ENCODE results near the gene PPP1R16B.
"Not testable (repeated sequence)": the region's sequence is repeated elsewhere in the genome, so short reads cannot be mapped to it uniquely, and the experiment has no call there.

The PPP1R16B gene

DNA sequence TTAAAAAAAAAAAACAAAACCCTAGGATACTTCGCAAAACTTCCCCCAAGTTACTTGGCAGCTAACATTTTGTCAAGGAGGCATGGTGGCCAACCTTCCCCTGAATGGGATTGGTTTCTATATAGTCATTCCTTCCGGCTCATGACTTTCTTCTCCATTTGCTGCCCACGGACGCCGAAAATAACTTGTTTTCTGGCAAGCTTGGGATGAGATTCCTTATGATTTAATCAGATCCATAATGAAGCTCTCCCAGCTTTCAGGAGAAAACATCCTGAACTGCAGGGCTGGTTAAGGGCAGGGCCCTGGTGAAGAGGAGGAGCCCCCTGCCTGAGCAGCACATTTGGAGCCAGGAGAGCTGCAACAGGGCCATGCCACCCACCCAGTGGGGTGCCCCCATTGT, 49.9 kb downstream of the PPP1R16B start:
- DNase-seq: no peak

DNA sequence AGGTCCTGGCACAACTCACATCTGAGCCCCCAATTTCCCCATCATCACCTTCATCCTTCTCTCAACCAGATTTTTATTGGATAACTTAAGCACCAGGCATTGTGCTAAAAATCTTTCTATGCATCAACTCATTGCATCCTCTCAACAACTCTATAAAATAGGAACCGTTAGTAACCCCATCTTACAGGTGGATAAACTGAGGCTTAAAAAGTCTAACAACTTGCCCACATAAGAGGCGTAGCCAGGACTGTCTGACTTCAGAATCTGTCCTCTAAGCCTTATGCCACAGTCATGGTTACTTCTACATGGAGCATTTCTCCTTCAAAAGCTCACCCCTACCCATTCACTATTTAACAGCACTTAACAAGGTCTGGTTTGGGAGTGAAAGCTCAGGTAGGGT, 51.1 kb downstream of the PPP1R16B start:
- no peak for DNase-seq

DNA sequence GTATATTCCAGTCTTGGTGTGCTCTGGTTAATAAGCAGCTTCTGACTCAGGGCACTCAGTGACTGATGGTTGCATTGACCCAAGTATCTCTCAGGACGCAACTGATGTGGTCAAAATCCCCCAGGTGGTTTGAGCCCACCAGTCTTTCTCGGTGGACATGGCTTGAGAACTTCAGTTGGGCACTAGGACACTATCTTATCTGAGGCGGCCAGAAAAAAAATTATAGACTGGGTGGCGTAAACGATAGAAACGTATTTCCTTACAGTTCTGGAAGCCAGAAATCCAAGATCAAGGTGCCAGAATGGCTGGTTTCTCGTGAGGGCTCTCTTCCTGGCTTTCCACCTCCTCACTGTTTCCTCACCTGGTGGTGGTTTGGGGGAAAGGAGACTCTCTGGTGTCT, 52.2 kb downstream of the PPP1R16B start:
- DNase-seq: no peak

DNA sequence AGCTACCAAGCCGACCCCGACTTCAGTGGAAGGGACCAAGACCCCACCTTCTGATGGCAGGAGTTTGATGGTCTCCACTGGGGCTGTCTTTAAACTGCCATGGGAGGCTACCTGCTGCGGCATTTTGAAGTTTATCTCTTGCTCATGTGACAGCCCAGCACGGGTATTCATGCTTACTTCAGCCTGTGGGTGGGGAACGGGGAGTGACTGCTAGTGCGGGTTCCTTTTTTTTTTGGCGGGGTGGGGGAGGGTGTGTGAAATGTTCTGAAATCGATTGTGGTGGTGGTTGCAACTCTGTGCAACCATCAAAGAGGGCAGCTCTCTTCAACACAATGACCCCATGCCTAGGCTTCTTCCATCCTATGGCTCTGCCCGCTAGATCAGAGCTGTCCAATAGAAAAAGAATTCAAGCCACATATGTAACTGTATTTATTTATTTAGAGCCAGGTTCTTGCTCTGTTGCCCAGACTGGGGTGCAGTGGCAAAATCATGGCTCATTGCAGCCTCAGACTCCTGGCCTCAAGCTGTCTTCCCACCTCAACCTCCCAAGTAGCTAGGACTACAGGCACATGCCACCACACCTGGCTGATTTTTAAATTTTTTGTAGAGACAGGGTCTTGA, 53.7 kb downstream of the PPP1R16B start:
- DNase-seq: no peak

DNA sequence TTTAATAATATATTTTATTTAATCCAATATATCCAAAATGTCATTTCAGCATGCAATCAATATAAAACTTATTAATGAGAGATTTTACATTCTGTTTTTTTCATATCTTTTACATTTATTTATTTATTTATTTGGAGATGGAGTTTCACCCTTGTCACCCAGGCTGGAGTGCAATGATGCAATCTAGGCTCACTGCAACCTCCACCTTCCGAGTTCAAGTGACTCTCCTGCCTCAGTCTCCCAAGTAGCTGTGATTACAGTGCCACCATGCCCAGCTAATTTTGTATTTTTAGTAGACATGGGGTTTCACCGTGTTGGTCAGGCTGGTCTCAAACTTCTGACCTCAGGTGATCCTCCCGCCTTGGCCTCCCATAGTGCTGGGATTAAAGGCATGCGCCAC, 54.4 kb downstream of the PPP1R16B start:
- DNase-seq: not testable (repeated sequence)

DNA sequence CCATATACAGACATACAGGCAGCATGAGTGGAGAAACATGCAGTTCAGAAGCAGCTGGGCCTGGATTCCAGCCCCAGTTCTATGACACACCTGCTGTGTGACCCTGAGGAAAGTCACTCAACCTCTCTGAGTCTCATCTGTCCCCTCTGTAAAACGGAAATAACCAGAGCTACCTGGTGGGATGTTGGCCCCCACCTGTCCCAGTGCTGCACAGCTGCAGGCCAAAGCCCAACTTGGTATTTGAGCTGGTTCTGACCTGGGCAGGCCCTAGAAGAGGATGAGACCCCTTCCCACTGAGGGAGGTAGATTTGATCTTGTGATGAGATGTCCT, 55.5 kb downstream of the PPP1R16B start:
- DNase-seq: no peak

DNA sequence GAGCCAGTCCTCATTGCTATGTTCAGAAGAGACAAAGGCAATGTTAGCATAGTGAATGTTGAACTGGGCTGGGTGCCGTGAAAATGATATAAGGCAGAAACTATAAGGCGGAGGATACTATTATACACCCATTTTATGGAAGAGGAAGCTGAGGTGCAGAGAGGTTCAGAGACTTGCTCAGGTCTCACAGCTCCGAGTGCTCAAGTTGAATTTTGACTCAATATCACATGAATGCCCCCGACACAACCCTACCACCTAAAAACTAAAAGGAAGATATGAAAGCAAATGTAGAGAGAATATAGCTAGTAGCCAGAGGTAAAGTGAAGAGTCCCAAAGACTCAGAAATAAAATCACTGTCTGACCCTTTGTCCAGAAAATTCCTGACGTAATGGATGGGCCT, 56.7 kb downstream of the PPP1R16B start:
- DNase-seq: no peak

DNA sequence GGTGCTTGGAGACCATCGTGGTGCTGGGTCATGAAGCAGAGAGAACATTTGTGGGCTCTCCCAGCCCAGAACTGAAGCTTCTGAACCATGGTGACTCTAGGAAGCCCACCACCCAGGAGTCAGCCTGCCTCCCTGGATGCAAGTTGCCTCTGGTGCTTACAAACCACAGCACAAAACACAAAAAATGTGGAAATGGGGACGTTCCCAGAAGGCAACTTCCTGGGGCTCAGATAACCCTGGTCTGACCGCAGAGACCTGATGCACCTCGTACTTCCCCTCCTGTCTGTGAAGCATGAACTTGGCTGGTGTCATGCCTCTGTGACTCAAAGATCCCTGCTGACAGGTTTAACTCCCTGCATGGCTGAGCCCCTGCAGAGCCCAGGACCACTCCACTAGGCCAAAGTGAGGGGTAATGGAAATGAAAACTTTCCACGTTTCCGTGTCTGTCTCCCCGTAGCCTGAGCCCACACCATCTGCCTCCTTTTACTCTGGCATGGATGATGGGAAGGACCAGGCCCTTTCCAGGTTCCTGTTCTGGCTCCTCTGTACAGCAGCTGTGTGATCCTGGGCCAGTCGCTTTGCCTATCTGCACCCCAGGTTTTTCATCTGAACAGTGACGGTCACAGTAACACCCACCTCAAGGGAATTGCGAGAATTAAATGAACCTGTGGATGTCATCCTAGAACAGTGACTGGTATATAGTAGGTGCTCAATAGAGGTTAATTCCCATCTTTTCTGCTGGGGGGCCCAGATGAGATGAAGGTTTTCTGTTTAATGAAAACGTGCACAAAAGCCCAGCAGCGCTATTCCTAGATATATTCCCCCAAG, 57.7 kb downstream of the PPP1R16B start:
- DNase-seq: no peak

DNA sequence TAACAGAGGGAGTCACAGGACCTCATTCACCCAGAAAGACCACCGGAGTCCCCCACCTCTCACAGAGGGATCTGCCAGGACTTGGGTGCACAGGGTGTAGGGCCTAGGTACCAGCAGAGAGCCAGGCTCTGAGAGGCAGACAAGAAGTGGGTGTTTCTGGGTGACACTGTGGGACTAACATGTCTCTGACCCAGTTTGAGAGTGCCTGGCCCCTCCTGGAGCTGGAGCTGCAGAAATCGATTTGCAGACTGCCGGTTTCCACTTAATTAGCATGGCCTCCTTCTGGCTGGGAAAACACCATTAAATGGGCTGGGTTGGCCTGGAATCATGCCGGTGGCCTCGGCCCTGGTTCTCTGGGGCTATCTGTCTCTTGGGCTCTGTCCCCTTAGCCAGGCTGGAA, 59.2 kb downstream of the PPP1R16B start:
- no peak for DNase-seq

DNA sequence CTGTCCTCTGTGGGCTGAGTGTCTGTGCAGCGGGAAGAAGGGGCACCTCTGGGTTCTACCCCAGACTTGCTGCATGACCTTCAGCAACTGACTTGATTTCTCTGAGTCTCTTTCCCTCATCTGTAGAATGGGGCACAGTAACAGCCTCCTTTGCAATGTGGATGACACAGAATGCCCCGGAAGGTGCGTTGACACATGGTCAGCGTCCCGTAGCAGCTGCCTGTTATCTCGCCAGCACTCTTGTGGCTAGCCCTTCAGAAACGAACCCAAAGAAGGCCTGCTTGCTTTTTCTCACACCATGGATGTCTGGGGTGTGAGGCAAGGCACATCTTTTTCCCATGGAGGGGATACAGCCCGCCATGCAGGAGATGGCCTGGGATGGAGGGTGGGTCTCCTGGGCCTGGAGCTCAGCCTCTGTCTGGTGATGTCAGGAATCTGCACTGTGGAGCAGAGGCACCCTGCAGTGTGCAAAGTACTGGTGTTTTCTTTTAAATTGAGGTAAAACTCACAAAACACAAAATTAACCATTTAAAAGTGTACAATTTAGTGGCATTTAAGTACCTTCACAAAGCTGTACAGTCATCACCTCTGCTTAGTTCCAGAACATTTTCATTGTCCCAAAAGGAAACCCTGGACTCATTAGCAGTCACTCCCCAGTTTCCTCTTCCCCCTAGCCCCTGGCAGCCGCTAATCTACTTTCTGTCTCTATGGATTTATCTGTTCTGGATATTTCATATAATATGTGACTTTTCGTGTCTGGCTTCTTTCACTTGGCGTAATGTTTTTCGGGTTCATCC, 61.0 kb downstream of the PPP1R16B start:
- no peak for DNase-seq

DNA sequence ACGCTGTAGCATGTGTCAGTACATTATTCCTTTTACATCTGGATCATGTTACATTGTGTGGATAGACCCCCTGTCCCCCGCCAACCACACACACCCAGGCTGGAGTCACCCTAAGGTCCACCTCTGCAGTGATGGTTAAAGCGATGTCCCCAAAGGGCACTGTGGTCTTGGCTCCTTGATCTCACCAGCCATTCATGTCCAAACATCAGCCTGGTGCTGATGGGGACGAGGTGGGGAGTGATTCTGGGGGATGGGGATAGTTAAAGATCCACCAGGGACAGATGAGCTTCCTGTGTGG, 61.5 kb downstream of the PPP1R16B start:
- no peak for DNase-seq

DNA sequence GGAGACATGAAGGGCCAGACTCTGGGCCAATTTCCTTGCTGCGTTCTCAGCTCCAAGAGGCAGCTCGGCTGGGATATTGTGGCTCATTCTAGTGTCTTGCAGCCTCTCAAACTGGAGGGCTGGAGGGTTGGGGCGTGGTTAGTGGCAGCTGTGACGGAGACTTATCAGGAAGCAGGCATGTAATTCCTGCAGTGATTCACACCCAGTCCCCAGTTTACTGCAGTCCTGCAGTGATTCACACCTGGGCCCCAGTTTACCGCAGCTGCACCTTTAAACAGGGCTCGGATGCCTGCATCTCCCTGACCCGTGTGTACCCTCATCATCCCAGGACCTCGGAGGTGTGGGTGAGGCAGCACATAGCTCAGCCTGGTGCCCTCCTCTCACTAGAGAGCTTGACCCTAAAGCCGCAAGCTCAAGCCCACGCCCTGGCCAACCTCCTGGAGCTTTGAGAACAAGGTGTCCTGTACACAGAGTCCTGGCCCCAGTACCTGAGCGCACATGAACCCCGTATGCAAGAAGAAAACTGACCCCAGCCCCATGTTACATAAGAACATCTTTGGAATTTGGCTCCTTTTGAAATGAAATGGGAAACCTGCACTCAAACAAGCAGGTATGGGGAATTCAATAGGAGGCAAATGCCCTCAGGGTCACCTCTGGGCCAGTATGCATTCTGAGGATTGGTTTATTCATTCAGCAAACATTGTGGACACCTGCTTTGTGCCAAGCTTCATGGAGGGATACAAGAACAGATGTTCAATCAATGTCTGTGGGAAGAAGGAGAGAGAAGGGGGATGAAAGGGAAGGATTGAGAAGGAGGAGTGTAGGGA, 65.4 kb downstream of the PPP1R16B start:
- DNase-seq: no peak

DNA sequence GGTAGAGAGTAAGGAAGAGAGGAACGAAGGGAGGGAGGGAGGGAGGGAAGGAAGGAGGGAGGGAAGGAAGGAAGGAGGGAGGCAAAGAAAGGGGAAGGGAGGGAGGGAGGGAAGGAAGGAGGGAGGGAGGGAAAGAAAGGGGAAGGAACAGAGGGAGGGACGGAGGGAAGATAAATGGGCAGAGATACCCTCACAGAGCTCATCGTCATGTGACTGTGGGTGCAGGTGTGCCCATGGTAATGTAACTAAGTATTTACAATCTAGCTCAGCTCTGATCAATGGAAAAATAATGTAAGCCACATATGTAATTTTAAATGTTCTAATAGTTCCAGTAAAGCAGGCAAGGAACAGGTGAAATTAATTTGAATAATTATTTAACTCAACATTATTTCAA, 66.1 kb downstream of the PPP1R16B start:
- DNase-seq: no peak

DNA sequence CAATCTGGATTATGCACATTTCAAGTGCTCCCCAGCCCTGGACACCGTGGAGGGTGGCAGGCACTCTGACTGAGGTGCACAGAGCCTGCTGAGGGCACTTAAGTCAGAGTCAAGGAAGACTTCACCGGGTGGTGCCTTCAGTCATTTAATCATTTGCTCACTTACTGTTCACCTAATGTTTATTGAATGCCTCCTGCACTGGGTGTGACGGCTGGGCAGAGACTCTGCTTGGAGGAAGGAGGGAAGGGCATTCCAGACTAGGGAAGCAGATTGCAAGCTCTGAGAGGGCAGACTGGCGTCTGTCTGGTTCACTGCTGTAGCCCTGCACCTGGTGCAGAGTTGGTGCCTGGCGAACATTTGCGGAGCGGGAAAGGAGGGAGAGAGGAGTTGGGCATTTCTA, 66.5 kb downstream of the PPP1R16B start:
- no peak for DNase-seq

DNA sequence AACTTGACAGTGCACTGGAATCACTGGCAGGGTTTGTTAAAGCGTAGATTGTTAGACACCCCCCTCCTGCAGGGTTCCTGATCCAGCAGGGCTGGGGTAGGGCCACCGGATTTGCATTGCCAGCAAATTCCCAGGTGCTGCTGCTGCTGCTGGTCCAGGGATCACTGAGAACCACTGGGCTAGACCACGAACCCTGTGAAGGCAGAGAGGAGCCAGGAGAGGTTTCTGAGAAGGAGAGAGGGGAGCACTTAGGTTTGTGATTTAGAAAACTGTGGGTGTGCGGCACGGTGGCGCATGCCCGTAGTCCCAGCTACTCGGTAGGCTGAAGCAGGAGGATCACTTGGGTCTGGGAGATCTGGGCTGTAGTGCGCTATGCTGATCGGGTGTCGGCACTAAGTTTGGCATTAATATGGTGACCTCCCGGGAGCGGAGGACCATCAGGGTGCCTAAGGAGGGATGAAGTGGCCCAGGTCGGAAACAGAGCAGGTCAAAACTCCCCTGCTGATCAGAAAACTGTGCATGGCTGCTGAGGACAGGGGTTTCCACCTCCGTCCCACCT, 67.1 kb downstream of the PPP1R16B start:
- DNase-seq: no peak

DNA sequence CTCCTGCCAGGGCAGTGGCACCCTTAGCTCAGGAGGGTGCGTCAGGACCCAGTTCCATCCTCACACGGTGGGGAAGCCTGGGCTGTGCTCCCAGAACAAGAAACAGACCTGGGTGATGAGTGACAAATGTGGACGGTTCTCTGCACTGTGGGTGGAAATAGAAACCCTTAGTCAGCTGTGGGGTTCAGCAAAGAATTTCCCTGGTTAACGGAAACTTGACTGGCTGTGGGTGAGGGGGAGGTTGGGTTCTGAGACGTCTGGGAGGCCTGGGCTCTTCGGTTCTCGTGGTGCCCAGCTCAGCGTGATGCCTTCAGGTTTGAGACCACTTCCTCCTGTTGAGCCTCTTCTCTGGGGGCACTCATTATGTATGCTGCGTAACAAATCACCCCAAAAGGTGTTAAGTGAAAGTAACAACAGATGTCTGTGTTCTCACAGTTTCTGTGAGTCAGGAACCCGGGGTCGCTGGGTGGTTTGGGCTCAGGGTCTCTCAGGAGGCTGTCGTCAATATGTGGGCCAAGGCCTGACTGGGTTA, 67.6 kb downstream of the PPP1R16B start:
- DNase-seq: no peak

DNA sequence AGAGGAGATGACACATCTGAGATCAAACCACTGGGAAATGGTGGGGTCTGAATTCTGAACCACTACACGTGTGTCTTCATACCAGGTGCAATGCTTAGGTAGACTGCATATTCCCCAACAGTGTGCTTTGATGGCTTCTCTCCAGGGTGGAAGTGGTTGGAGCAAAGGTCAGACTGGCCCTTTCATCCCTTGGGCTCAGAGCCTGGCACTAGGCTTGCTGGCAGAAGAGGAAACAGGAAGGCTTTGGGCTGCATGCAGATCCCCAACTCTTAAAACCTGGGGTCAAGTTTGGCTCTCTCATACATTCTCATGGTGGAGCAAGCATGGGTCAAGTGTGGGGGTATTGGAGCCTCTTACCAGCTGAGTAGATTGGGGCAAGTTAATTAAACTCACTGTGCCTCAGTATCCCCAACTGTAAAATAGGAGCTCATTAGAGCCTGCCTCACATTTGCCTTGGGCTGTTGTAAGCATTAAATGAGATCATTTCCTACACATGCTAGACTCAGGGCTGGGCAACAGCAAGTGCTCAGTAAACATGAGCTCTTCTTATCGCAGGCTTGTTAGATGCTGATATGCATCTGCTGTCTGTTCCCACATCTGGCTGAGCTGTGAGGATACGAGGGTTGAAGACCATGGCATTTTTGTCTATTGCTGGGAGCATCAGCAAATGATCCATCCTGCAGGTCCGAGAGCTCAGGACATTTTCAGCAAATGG, 69.1 kb downstream of the PPP1R16B start:
- no peak for DNase-seq

DNA sequence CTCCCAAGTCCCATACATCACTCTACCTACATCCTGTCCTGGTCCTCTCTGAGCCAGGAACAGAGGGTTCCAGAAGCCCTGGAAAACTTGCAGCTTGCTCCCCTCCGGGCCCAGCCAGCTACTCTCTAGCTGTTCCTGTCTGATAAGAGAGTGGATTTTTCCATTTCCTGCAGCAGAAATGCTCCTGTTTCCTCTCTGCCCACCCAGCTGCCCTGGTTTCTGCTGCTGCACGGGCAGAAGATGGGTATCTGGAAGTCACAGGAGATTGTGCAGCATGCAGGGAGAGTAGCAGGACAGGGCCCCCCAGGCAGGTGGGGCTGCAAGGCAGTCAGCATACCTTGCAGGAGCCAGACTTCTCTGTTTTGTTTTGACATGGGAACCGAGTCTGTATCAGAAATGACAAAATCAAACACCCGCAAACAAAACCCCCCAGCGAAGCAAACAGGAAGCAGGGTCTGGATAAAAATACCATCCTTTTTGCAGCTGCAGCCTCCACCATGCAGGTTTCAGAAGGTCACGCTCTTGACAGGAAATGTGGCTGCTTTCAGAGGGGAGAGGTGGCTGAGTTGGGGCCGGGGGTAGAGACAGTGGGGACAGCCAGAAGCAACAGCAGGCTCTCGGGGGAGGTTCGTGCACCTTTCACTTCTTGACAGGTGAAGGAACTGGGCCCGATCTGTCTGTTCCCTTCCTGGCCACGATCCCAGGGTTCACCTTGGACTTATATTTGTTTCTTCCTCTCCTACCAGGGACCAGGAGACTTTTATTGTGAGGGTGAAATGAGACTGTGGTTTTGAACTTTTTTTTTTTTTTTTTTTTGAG, 69.9 kb downstream of the PPP1R16B start:
- no peak for DNase-seq

DNA sequence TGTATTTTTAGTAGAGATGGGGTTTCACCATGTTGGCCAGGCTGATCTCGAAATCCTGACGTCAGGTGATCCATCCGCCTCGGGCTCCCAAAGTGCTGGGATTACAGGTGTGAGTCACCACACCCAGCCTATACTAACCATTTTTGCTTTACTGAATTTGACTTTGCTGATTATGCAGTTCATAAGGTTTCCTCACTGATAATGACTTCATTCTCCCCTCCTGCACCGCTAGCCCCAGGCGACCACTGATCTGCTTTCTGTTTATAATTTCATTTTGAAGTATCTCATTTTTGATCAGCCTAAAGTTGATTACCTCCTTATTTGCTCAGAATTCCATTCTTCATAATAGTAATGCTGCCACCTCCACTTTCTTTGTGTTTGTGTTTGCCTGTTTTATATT, 72.0 kb downstream of the PPP1R16B start:
- DNase-seq: no peak

DNA sequence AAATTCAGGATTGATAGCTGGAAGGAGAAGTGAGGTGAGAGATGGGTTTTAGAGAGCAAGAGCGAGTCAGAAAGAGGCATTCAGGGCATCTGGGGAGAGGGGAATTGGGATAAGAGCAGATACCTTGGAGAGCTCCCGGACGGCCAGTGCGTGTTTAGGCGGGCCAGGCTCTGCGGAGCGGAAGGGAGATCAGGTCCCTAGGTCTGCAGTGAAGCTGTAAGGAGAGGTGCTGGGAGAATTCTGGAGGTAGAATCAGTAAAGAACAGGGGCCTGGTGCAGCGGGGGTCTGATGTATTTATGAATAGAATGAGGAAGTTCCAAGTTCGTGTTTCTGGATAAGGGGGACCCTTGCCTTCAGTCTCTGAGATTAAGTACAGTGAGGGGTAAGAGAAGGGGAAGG, 73.4 kb downstream of the PPP1R16B start:
- no peak for DNase-seq
